T-helper 2 cell (primary cell): Measurements from ENCODE around the gene ACR.

Source experiments
- DNase-seq, 5 experiments: peaks; one replicate each; pipeline versions ENCODE4 v3.0.0 to v3.0.0-alpha.2; 2012 to 2022

Gene ACR

DNA sequence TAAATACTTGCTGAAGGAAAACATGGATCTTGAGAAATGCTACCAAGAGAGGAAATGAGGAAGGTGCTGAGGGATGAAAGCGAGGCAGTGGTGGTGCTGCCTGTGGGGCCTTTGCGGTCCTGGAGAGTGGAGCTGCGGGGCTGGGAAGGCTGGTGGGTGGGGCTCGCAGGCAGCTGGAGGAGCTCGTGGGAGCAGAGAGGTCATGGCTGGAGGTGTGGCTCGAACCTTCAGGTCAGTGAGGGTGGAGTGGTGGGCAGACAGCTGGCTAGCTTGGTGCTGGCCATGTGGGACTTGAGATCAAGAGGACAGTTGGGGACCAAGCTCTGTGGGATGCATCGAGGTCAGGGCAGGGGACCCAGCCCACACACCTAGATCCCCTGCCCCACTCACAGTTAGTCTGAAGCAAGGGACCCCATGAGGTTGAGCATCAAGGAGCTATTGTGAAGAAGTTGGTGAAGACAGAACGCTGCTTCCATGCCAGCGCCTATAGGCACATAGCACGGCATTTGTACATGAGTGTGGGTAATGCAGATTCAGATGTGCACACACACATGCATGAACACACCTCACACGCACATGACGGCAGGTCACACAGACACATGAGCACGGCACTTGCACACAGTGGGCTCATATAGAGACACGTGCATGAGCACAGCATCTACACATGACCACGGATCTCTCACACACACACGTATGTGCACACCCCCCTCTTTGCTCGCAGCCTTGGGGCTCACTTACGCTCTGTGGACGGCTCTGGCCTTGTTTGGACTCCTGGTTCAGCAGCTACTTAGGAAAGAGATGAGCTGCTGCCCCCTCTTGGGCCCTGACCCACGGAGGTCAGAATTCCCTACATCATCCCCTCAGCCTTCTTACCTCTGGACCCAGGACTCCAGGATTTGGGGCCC is 34.9 kb upstream of the ACR start:
- no peak for DNase-seq

DNA sequence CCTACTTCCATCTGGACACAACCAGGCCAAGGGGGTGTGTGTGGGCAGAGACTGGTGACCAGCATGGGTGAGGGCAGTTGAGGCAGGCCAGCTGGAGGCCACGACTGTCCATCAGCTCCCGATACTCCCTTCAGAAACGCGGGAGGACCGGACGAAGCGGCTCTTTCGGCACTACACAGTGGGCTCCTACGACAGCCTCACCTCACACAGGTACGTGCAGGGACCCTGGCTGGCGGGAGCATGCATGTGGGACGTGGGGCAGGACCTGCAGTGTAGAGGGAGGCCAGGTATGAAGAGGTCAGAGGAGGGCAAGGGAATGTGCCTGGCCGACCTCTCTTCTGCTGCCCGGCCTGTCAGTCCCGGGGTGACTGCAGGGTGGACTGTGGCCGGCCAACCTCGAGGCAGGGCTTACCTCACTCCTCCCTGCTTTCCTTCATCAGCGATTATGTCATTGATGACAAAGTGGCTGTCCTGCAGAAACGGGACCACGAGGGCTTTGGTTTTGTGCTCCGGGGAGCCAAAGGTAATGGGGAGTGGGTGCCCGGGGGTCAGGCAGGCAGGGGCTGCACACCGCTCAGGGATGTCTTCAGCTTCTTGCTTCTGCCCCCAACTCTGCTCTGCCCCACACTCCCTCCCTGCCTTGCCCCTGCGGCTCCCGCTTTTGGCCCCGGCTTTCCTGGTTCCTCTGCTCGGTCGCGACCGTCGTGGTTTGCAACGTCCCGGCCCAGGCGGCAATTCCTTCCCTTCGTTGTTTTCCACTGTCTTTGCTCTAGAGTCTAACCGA is 34.1 kb upstream of the ACR start:
- DNase-seq, result no peak

DNA sequence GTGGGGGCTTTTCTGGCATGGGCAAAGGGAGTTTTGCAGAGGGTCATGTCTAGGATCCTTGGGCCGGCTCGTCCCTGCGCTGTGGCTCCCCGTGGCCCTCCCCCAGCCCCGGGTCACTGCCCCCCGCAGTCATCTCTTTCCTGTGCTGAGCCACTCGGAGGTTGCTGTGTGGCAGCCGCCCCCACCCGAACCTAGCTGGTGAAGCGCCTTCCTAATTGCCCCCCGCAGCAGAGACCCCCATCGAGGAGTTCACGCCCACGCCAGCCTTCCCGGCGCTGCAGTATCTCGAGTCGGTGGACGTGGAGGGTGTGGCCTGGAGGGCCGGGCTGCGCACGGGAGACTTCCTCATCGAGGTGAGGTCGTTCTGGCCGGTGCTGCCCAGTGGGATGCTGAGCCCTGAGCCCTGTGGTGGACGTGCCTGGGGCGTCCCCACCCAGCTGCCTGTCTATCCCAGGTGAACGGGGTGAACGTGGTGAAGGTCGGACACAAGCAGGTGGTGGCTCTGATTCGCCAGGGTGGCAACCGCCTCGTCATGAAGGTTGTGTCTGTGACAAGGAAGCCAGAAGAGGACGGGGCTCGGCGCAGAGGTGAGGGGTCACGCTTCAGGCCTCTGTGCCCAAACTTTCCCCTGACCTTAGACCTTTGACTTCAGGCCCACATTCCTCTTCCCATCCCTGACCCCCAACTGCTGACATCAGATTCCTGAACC is 33.3 kb upstream of the ACR start:
- no peak for DNase-seq

DNA sequence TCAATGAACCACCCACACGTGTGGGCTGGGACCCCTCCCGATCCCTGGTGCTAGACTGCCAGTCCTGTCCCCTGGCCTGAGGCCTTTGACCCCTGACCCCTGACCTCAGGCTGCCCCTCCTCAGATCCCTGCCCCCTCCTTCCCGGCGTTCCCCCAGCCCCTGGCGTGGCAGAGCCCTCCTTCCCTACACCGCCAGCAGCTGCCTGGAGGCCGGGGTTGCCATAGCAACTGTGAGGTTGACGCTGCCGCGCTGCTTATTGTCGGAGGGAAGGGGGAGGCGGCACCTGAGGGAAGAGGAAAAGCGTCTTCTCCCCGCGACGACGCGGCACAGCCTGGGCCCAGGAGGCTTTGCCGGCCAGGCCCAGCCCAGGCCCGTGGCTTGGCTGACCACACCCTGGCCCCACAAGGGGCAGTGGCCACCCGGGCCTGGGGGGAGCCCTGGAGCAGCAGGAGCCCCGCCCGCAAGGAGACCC is 32.7 kb upstream of the ACR start:
- no peak for DNase-seq

DNA sequence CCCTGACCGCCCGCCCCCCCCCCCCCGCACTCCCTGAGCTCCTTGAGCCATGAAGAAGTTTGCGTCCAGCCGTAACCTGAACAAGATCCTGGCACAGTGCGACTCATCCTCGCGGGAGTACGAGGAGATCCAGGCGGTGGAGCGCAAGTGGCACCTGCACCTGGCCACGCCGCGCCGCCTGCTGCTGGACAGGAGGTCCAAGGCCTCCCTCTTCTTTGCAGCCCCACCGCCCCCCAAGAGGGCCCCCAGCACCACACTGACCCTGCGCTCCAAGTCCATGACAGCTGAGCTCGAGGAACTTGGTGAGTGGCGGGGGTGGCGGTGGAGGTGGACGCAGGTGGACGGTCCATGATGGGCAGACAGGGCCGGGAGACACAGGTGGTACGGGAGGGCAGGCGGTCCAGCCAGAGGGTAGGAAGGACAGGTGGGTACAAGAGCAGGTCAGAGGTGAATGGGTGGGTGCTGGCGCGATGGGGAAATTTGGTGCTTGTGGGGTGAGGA is 32.1 kb upstream of the ACR start:
- no peak for DNase-seq

- no peak for DNase-seq
Observed at GRCh38 chr22:50706481-50707125, 31.4 kb upstream of the ACR start.

DNA sequence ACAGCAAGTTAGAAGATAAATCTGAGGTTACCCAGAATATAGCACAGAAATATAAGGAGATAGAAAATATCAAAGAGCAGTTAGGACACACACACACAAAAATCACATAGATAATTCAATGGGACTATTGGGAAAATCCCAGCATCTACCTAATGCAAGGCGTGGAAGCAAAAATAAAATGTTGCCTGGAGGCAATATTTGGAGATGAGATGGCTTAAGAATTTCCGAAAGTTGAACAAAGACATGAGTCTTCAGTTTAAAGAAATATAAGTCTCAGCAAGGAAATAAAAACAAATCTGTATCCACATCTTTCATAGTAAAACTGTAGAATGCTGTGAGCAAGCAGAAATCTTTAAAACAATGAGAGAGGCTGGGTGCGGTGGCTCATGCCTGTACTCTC is 29.5 kb upstream of the ACR start:
- DNase-seq, result no peak

GRCh38 chr22:50708996-50709395 is 29.0 kb upstream of the ACR start:
- no peak for DNase-seq

DNA sequence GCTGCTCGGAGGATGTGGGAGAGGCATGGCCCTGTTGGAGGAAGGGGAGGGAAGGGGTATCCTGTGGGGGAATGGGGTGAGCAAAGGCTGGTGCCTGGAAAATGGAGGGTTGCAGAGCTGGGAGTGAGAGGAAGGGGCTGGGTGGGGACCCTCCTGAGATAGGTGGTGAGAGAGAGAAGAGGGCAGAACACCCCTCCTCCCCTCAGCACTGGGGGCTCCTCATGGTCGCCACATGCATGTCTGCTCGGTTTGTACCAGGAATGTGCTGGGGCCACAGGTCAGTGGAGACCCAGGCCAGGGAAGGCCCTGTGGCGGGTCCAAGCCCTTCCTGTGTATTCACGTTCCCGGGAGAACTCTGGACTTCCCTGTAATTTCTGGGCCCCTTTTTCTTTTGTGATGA is 27.8 kb upstream of the ACR start:
- no peak for DNase-seq

GRCh38 chr22:50710886-50711285 is 27.1 kb upstream of the ACR start:
- DNase-seq, result no peak

DNA sequence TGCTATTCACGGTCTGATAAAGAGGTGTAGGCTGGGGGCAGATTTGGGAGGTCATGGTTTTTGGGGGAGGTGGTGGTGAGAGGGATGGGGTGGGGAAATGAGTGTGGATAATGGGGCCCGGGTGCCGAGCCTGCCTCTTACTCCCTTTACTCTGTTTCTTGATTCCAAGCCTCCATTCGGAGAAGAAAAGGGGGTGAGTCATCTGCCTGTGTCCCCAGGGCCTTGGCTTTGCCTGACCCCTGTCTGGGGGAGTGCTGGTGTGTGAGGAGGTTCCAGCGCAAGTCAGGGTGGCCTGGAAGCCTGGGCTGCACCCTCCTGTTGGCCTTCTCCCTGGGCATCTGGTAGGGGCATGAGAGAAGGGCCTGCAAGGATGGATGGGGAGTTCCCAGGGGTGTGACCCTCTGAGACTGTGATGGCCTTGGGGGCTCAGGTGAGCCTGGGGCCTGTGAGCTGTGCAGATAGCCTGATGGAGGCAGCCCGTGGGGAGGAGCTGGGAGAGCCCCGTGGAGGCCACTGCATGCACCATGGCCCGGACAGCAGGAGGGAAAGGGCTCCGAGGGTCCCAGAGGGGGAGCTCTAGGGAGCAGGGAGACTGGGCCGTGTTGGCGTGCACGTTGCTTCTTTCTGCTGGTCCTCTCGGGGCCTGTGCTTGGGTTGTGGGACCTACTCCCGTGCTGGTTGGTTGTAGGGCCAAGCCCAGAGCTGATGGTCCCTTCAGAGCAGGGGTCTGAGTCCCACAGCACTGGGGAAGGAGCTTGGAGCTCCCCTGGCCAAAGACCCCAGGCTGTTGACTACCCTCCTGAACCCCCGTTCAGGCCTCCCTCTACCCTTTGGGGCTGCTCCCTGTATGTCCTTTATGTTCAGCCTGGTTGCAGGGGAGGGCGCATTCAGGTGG is 26.3 kb upstream of the ACR start:
- DNase-seq, result no peak

- DNase-seq, result no peak
Observed at GRCh38 chr22:50712341-50713007, 25.5 kb upstream of the ACR start.

GRCh38 chr22:50713008-50713385 is 25.0 kb upstream of the ACR start:
- no peak for DNase-seq

DNA sequence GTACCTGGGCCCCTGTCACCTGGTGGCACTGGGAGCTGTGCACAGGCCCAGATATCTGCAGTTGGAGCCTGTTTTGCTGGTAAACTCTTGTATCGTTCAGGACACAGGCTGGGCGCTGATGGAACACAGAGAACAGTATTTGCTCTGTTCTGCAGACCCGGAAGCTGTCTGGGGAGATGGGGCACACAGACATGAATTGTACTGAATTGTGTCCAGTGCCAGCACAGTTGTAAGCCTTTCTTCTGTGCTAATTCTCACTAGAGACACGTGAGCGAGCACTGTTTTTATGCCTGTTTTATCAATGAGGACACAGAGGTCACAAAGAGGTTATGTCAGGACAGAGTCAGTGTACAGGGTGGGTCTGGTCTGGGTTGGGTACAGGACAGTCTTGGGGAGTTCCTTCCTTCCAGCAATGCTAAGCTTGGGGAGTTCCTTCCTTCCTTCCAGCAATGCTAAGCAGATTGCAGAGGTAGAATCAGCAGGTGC is 24.4 kb upstream of the ACR start:
- DNase-seq, result no peak

DNA sequence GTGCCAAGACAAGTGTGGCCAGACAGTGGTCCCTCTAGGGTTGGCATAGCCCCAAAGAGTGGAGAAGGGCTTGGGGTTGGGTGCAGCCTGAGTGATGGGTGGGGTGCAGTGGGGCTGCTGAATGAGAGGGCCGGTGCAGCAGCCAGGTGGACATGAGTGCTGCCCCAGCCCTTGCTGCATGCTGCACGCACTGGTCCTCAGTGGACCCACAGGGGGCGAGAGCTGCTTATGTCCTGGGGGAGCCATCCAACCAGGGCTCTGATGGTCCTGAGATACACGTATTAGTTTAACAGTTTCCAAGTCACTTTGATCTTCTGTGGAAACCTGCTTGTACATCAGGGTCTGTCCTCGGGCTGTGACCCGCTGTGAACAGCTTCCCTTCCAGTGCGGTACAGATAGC is 23.9 kb upstream of the ACR start:
- no peak for DNase-seq

- DNase-seq, result no peak
Observed at GRCh38 chr22:50714631-50715179, 23.3 kb upstream of the ACR start.

GRCh38 chr22:50715250-50715649 is 22.8 kb upstream of the ACR start:
- no peak for DNase-seq

- no peak for DNase-seq
Observed at GRCh38 chr22:50715776-50716175, 22.2 kb upstream of the ACR start.

GRCh38 chr22:50716290-50717024 is 21.5 kb upstream of the ACR start:
- no peak for DNase-seq
